ENCODE data around the gene OLR1. TPM values are rescaled to one million over a fixed set of nuclear protein-coding genes. Genes with fewer than 3 reads are reported as not detected.
"Not testable (repeated sequence)": the region's sequence is repeated elsewhere in the genome, so short reads cannot be mapped to it uniquely, and the experiment has no call there.

The OLR1 gene
- total RNA-seq, 2 experiments from 2014 or later = not detected

DNA sequence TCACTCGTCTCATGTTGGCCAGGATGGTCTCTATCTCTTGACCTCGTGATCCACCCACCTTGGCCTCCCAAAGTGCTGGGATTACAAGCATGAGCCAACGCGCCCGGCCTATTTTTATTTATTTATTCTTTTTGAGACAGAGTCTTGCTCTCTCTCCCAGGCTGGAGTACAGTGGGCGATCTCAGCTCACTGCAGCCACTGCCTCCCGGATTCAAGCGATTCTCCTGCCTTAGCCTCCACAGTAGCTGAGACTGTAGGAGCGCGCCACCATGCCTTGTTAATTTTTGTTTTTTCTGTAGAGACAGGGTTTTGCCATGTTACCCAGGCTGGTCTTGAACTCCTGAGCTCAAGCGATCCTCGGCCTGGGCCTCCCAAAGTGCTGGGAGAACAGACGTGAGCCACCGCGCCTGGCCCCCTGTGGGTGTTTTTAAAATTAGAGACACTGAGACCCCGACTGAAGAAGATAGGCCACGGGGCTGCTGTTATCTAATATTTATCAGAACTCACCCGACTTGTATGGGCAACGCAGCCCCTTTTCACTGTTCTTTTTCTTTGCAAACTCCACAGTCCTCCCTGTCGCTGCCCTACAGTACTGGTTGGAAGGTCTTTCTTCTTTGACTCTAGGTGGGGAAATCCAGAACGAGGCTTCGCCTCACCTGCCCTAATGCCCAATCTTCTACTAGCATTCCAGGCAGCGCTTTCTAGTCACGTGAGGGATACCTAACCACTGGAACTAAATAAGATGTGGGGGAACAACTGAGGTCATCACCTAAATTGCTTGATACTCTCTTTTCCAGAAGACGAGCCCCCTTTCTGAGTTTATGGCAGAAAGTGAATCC, 39.4 kb upstream of the OLR1 start:
- H3K27me3 Mint-ChIP-seq = no peaks in the 10 kb centered on the region
- CTCF ChIA-PET = no interaction called here

DNA sequence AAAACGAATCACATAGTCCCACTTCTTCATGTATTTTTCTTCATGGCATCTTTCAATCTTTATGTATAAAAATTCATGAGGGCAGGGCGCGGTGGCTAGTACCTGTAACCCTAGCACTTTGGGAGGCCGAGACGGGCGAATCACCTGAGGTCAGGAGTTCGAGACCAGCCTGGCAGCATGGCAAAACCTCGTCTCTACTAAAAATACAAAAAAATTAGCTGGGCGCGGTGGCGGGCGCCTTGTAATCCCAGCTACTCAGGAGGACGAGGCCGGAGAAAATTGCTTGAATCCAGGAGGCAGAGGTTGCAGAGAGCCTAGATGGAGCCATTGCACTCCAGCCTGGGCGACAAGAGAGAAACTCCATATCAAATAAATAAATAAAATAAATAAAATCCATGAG, 38.3 kb upstream of the OLR1 start:
- ATAC-seq (no peak), DNase-seq (no peak)
- Mint-ChIP-seq H3K4me3 (no peak overlapping the region), H3K4me1 (peaks cover 20% of the 10 kb centered on the region), H3K36me3 (peaks cover 5% of the 10 kb centered on the region), H3K27ac (no peak overlapping the region), H3K27me3 (no peaks in the 10 kb centered on the region), H3K9me3 (ENCODE audit: low read depth) (no peaks in the 10 kb centered on the region)
- CTCF ChIA-PET = no interaction called here

More for the DNA sequence above, 39.4 kb upstream of the OLR1 start:
- no peak for ATAC-seq
- Mint-ChIP-seq H3K4me3 (peak overlapping the region; percentile 21), H3K4me1 (peaks cover 28% of the 10 kb centered on the region), H3K36me3 (peaks cover 8% of the 10 kb centered on the region), H3K27ac (no peak overlapping the region), H3K9me3 (ENCODE audit: low read depth) (no peaks in the 10 kb centered on the region)
- no peak for DNase-seq

DNA sequence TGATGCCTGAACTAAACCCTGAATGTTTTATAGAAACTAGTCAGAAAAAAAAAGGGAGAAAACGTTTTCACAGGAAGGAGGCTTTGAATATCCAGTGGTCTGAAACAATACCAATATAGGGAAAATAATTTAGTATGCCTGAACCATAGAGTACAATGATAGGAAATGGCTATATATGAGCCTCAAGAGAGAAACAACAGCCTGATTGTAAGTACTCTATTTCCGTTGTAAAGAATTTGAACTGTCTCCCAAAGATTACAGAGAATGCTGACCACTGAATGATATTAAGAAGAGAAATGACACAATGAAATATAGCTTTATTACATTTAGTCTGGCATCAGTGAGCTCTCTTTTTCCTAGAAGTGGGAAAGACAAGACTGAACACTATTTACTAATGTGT, 35.2 kb upstream of the OLR1 start:
- CTCF ChIA-PET = no interaction called here

DNA sequence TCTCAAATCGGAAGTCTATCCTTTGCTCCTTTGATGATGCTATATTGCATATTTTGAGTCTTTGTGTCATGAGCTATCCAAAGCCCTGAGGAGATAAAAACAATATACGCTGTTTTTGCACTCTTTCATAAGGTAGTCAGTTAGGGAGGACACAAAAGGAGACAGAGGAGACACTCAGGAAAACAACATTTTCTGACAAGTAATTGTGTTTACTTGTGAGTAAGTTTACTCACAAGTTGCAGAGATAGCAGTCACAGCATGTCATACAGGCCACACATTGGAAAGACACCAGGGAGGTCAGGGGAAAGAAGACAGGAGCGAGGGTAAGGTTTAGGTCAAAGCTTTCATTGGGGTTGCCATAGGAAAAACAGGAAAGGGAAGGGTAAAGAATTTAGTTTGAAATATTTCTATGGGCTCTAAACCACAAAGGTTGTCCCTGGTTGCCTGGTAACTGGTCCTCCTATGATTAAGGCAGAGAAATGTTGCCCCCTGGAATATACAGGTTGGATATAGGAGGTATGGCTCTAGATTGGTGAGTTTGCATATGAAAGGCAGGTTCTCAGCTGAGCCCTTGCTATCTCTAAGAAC, 33.4 kb upstream of the OLR1 start:
- CTCF ChIA-PET = no interaction called here
- Mint-ChIP-seq H3K27me3 (peaks cover 8% of the 10 kb centered on the region), H3K4me3 (no peak overlapping the region), H3K27ac (no peak overlapping the region), H3K4me1 (no peaks in the 10 kb centered on the region), H3K36me3 (no peaks in the 10 kb centered on the region), H3K9me3 (ENCODE audit: low read depth) (no peaks in the 10 kb centered on the region)
- DNase-seq = no peak
- ATAC-seq = no peak

More for the DNA sequence above, 35.2 kb upstream of the OLR1 start:
- no peaks in the 10 kb centered on the region for H3K9me3 Mint-ChIP-seq (ENCODE audit: low read depth)
- no peaks in the 10 kb centered on the region for H3K36me3 Mint-ChIP-seq
- H3K27me3 Mint-ChIP-seq = peaks cover 8% of the 10 kb centered on the region
- H3K4me3 Mint-ChIP-seq = no peak overlapping the region
- peaks cover 1% of the 10 kb centered on the region for H3K4me1 Mint-ChIP-seq
- ATAC-seq (no peak), DNase-seq (no peak)
- no peak overlapping the region for H3K27ac Mint-ChIP-seq

DNA sequence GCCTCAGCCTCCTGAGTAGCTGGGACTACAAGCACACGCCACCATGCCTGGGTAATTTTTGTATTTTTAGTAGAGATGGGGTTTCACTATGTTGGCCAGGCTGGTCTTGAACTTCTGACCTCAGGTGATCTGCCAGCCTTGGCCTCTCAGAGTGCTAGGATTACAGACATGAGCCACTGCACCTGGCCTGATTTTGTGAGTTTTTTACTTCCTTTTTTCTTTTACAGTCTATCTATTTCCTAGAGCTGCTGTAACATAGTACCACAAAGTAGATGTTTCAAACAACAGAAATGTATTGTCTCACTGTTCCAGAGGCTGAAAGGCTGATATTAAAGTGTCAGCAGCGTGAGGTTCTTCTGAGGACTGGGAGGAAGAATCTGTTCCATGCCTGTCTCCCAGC, 32.6 kb upstream of the OLR1 start:
- H3K27me3 Mint-ChIP-seq; H3K4me3 Mint-ChIP-seq; H3K4me1 Mint-ChIP-seq; ATAC-seq; DNase-seq; H3K27ac Mint-ChIP-seq; H3K36me3 Mint-ChIP-seq; H3K9me3 Mint-ChIP-seq (ENCODE audit: low read depth); CTCF ChIA-PET: not testable (repeated sequence)

DNA sequence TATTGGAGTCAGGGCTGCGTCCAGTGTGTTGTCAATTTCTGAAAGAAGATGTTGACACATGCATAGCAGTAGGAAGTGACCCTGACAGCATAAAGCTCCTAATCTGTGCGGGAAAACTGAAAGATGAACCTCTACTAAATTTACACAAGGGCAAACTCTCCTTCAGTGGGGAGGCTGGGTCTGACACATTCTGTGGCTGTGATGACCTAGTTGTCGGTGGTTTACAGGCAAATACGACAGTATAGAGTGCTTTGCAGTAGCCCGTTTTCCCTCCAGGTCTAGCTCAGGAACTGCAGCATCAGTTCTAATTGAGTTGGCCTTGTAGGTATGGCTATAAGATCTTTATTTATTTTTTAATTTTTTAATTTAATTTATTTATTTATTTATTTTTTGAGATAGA, 25.9 kb upstream of the OLR1 start:
- CTCF ChIA-PET = interaction anchor here (5.2 kb wide), 1 partner anchor 45 kb away, joined by 18 read pairs; no protein-coding TSS in a partner anchor
- H3K27ac Mint-ChIP-seq = no peak overlapping the region
- DNase-seq (no peak), ATAC-seq (no peak)
- no peak overlapping the region for H3K4me3 Mint-ChIP-seq
- no peaks in the 10 kb centered on the region for H3K36me3 Mint-ChIP-seq
- H3K9me3 Mint-ChIP-seq (ENCODE audit: low read depth) = no peaks in the 10 kb centered on the region
- H3K4me1 Mint-ChIP-seq = peaks cover 10% of the 10 kb centered on the region
- peaks cover 24% of the 10 kb centered on the region for H3K27me3 Mint-ChIP-seq

DNA sequence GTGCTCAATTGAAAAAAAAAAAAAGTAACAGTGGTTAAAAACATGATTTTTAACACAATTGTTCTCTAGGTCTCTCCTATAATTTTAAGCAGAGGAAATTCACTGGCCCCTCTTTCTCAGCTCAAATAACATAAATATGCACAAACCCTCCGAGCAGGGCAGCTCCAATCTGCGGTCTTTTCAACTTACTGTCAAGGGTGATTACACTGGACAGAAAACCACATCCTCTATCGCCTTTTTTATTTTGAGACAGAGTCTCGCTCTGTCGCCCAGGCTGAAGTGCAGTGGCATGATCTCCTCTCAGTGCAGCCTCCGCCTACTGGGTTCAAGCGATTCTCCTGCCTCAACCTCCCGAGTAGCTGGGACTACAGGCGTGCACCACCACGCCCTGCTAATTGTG, 24.3 kb upstream of the OLR1 start:
- CTCF ChIA-PET = interaction anchor here (0.7 to 5.2 kb wide), 5 partner anchors 13 to 554 kb away, joined by 3 to 18 read pairs (median 3); no protein-coding TSS in a partner anchor
- Mint-ChIP-seq H3K9me3 (ENCODE audit: low read depth) (no peaks in the 10 kb centered on the region), H3K27ac (no peak overlapping the region), H3K4me3 (no peak overlapping the region), H3K4me1 (peaks cover 10% of the 10 kb centered on the region), H3K27me3 (peaks cover 33% of the 10 kb centered on the region), H3K36me3 (no peaks in the 10 kb centered on the region)
- ATAC-seq (peak; percentile 47), DNase-seq (peak; percentile 42)

DNA sequence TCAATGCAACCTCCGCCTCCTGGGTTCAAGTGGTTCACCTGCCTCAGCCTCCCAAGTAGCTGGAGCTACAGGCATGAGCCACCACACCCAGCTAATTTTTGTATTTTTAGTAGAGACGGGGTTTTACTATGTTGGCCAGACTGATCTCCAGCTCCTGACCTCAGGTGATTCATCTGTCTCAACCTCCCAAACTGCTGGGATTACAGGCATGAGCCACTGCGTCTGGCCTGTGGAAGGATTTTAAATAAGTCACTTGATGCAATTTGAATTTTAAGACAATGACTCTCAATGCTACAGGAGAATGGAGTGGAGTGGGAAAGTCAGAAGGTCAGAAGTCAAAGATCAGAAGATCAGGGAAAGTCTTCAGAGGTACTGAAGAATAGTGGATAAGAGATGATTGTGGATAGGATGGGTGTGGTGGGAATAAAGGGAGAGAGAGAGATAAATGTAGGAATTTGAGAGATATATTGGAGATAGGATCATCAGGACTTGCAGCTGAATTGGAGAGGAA, 22.3 kb upstream of the OLR1 start:
- Mint-ChIP-seq H3K27me3 (peaks cover 43% of the 10 kb centered on the region), H3K4me3 (no peak overlapping the region), H3K27ac (no peak overlapping the region), H3K4me1 (peaks cover 17% of the 10 kb centered on the region), H3K36me3 (no peaks in the 10 kb centered on the region), H3K9me3 (ENCODE audit: low read depth) (no peaks in the 10 kb centered on the region)
- CTCF ChIA-PET = interaction anchor here (1.0 to 5.2 kb wide), 4 partner anchors 14 to 137 kb away, joined by 3 to 18 read pairs (median 3); no protein-coding TSS in a partner anchor
- no peak for ATAC-seq
- no peak for DNase-seq

DNA sequence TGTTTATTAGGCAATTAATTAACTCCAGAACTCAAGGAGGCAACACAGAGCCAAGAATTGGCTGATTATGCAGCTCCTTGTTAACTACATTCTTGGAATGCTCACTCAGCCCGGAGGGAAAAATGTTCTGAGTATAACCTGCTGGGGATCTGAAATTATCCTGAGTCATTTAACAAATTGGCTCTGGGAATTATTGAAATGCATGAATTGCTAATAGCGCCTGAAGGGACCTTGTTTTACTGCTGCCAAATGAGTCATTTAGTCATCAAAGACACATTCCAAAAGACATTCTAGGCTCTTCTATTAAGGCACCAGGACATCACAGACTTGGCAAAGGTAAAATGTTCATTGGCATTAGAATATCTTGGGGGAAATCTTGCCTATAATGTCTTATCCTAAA, 19.9 kb upstream of the OLR1 start:
- no peak for DNase-seq
- no peaks in the 10 kb centered on the region for H3K9me3 Mint-ChIP-seq (ENCODE audit: low read depth)
- CTCF ChIA-PET = interaction anchor here (1.0 to 4.8 kb wide), 5 partner anchors 21 to 517 kb away, joined by 3 to 31 read pairs (median 4); partner anchors contain the start of gene OLR1

DNA sequence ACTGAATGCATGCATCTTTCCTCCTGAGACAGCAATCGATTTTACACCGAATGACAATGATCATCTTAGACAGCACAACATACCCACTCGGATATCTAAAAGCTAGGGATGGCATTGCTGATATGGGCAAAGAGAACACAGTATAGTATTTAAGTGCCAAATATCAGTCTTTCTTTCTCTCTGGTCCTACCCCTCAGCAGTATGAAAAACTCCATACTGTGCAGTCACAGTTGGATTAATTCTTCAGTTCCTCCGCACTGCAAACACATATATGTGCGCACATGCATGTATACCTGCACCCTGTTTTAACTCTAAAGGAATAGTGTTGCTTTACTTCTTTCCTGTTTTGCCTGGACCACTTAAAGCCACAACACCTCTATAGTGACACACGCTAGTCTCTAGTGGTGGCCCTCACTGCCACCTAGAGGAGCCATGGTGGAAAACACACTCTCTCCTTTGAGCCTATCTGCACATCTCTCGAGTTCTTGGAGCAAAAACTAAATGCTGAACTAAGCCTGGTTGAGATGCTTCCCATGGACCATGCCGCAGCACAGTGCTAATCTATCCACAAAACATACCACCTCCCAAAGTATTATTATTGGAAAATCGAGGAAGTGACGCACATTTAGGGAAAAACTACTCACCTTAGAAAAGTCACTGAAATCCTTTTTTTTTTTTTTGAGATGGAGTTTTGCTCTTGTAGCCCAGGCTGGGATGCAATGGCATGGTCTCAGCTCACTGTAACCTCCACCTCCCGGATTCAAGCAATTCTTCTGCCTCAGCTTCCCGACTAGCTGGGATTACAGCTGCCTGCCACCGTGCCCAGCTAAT, 18.8 kb upstream of the OLR1 start:
- Mint-ChIP-seq H3K4me3 (no peak overlapping the region), H3K9me3 (ENCODE audit: low read depth) (no peaks in the 10 kb centered on the region), H3K36me3 (no peaks in the 10 kb centered on the region), H3K4me1 (peaks cover 7% of the 10 kb centered on the region), H3K27ac (no peak overlapping the region), H3K27me3 (peaks cover 43% of the 10 kb centered on the region)
- ATAC-seq = peak; percentile 100
- CTCF ChIA-PET = interaction anchor here (0.6 to 4.8 kb wide), 10 partner anchors 14 to 518 kb away, joined by 3 to 31 read pairs (median 4); partner anchors contain the start of gene OLR1
- peak; percentile 77 for DNase-seq

More for the DNA sequence above, 19.9 kb upstream of the OLR1 start:
- Mint-ChIP-seq H3K27me3 (peaks cover 43% of the 10 kb centered on the region), H3K4me1 (peaks cover 17% of the 10 kb centered on the region), H3K4me3 (no peak overlapping the region), H3K36me3 (no peaks in the 10 kb centered on the region), H3K27ac (no peak overlapping the region)
- no peak for ATAC-seq

DNA sequence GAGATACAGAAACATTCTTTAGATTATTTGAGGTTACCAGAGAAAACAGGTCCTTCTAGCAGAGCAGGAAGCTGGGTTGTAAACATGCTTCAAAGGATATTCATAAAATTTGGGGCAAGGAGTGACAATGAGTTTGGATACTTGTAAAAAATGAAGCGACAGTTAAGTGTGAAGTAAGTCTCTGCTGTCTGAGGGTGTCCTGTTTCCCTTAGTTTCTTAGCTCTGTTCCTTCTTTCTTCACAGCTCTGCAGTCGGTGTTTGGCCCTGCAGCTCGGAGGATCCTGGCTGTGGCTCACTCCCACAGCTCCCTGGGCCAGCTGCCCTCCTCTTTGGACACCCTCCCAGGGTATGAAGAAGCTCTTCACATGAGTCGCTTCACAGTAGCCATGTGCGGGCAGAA, 17.7 kb upstream of the OLR1 start:
- Mint-ChIP-seq H3K27me3 (peaks cover 47% of the 10 kb centered on the region), H3K9me3 (ENCODE audit: low read depth) (no peaks in the 10 kb centered on the region), H3K27ac (no peak overlapping the region), H3K36me3 (no peaks in the 10 kb centered on the region), H3K4me3 (no peak overlapping the region), H3K4me1 (peaks cover 7% of the 10 kb centered on the region)
- ATAC-seq (no peak), DNase-seq (no peak)
- CTCF ChIA-PET = interaction anchor here (1.3 to 4.8 kb wide), 4 partner anchors 35 to 249 kb away, joined by 4 to 31 read pairs (median 6); no protein-coding TSS in a partner anchor

DNA sequence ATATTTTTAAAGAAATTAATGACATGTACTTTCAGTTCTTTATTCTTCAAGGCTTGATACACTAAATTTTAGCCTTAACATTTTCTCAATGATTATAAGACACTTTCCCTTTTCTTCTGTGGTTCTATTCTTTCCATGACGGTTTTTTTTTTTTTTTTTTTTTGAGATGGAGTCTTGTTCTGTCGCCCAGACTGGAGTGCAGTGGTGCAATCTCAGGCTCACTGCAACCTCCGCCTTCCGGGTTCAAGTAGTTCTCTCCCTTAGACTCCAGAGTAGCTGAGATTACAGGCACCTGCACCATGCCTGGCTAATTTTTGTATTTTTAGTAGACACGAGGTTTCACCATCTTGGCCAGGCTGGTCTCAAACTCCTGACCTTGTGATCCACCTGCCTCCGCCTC, 15.0 kb upstream of the OLR1 start:
- H3K4me1 Mint-ChIP-seq; ATAC-seq; DNase-seq; H3K36me3 Mint-ChIP-seq; H3K27ac Mint-ChIP-seq; H3K4me3 Mint-ChIP-seq; H3K9me3 Mint-ChIP-seq (ENCODE audit: low read depth): not testable (repeated sequence)
- peaks cover 43% of the 10 kb centered on the region for H3K27me3 Mint-ChIP-seq
- CTCF ChIA-PET = interaction anchor here (0.9 kb wide), 1 partner anchor 149 kb away, joined by 3 read pairs; no protein-coding TSS in a partner anchor

DNA sequence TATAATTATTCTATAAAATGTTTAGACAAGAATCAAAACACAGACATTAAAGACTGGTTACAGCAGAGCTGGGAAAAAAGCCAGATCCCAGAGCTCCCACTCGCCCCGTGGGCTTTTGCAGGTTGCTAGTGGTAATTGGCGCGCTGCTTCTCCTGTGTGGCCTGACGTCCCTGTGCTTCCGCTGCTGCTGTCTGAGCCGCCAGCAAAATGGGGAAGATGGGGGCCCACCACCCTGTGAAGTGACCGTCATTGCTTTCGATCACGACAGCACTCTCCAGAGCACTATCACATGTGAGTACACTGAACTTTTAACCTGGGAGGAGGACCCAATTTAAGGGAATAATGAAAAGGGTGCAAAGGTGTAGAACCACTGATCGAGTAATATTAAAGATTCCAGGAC, 14.4 kb upstream of the OLR1 start:
- Mint-ChIP-seq H3K4me3 (no peak overlapping the region), H3K36me3 (no peaks in the 10 kb centered on the region), H3K9me3 (ENCODE audit: low read depth) (no peaks in the 10 kb centered on the region), H3K27ac (no peak overlapping the region), H3K27me3 (peaks cover 41% of the 10 kb centered on the region), H3K4me1 (peaks cover 7% of the 10 kb centered on the region)
- DNase-seq (no peak), ATAC-seq (no peak)
- CTCF ChIA-PET = interaction anchor here (0.6 to 0.9 kb wide), 2 partner anchors 148 to 150 kb away, joined by 3 to 4 read pairs; no protein-coding TSS in a partner anchor

Data from activated CD8-positive, alpha-beta memory T cell treated with anti-CD3 and anti-CD28 coated beads, Interleukin-2, amount 10 ng/mL, durations not matched to agents 7 days and 5 days (primary cell).